ENCODE results near the gene MYORG.
"Not testable (repeated sequence)": the region's sequence is repeated elsewhere in the genome, so short reads cannot be mapped to it uniquely, and the experiment has no call there.

MYORG gene

DNA sequence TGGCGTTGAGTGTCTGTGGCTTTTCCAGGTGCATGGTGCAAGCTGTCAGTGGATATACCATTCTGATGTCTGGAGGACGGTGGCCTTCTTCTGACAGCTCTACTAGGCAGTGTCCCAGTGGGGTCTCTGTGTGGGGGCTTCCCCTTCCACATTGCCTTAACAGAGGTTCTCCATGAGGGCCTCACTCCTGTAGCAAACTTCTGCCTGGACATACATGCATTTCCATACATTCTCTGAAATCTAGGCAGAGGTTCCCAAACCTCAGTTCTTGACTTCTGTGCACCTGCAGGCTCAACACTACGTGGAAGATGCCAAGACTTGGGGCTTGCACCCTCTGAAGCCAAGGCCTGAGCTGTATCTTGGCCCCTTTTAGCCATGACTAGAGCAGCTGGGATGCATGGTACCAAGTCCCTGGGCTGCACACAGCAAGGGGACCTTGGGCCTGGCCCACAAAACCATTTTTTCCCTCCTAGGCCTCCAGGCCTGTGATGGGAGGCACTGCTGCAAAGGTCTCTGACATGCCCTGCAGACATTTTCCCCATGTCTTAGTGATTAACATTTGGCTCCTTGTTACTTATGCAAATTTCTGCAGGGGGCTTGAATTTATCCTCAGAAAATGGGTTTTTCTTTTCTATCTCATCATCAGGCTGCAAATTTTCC is 8.8 kb downstream of the MYORG start:
- not testable (repeated sequence) for DNase-seq

DNA sequence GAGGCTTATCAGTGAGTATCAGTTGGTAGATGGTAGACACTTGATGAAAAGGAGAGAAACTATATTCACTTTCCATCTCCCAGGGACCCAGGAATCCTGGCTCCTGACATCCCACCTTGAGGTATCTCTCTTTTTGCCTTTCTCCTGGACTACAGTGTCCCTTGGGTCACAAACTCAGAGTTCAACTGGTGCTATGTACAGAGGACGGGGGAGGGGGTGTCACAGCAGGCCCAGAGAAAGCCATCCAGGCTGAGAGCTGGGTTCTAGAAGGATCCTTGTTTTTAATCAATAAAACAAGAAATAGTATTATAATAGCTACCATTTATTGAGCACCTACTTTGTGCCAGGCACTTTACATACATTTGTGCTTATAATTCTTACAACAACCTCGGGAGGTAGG is 10.3 kb downstream of the MYORG start:
- no peak for DNase-seq

- no peak for DNase-seq
Measured at GRCh38 chr9:34365282-34365681, 11.4 kb downstream of the MYORG start.

- DNase-seq: no peak
Measured at GRCh38 chr9:34363619-34364351, 12.9 kb downstream of the MYORG start.

- no peak for DNase-seq
Measured at GRCh38 chr9:34362614-34363214, 14.0 kb downstream of the MYORG start.

- DNase-seq: not testable (repeated sequence)
Measured at GRCh38 chr9:34352957-34353356, 23.7 kb downstream of the MYORG start.

DNA sequence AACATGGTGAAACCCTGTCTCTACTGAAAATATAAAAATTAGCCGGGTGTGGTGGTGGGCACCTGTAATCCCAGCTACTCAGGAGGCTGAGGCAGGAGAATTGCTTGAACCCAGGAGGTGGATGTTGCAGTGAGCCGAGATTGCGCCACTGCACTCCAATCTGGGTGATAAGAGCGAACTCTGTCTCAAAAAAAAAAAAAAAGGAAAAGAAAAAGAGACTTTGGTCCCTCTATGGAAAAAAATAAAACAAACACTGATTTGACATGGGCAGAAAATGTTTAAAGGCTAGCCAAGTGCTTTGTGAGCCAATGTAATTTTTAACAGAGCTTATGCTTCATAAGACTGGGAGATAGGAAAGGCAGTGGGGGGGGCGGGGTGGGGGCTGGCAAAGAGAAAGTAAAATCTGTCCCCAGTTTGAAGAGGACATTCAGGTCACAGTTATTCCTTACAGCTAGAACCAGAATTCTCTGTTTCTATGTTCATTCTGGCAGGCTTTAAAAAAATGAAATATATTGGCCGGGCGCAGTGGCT is 24.5 kb downstream of the MYORG start:
- not testable (repeated sequence) for DNase-seq

DNA sequence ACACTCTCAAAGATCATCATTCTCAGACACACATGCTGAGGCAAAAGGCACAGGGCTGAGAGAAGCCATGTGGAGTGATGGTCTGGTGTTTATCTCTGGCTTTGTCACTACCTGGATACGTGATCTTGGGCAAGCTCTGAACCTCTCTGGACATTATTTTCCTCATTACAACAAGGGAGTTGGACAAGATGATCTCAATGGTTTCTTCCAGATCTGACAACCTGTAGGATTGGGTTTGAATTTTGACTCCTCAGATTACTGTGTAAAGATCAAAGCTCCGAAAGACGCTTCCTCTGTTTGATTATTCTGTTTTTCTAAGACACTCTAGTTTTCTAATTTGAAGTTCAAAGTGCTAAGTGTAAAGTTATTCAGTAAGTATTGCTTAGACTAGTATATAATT is 27.4 kb downstream of the MYORG start:
- no peak for DNase-seq

DNA sequence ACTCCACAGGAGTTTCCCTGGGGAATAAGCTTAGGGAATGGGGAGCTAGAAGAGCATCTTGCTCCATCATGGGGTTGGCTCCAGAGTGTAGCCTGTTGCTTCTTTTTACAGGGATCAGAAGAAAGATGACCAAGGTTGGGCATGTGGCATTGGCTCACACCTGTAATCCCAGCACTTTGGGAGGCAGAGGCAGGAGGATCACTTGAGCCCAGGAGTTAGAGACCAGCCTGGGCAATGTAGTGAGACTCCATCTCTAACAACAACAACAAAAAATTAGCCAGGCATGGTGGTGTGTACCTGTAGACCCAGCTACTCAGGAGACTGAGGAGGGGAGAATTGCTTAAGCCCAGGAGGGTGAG is 28.9 kb downstream of the MYORG start:
- DNase-seq: no peak

DNA sequence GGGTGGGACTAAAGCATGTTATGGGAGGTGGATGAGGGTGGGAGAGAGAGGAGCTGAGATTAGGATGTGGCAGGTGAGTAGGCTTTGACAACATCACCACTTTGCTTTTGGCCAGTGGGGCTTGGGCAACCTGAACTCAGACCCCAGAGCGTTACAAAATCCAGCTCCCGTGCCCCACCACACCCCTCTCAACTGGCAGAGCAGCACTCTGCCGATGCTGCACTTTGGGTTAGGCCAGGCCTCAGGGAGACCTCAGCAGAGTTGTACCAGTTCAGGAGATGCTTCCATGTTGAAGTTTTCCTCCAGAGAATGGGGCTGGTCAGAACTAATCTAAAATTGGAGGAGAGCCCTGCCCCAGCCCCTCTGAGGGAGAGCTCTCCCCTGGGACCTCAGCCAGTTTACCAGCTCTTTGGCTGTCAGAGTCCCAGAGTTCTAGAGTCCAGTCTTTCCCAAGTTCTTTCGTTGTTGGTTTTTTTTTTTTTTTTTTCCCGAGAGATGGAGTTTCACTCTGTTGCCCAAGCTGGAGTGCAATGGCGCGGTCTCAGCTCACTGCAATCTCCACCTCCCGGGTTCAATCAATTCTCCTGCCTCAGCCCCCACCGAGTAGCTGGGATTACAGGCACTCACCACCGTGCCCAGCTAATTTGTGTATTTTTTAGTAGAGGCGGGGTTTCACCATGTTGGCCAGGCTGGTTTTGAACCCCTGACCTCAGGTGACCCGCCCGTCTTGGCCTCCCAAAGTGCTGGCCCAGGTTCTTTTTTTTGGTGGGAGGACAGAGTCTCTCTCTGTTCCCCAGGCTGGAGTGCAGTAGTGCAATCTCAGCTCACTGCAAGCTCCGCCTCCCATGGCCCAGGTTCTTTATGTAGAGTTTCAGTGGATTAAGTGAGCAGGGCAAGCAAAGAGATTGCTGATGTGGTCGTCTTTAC is 29.6 kb downstream of the MYORG start:
- no peak for DNase-seq

- DNase-seq: no peak
Measured at GRCh38 chr9:34343605-34344004, 33.1 kb downstream of the MYORG start.

DNA sequence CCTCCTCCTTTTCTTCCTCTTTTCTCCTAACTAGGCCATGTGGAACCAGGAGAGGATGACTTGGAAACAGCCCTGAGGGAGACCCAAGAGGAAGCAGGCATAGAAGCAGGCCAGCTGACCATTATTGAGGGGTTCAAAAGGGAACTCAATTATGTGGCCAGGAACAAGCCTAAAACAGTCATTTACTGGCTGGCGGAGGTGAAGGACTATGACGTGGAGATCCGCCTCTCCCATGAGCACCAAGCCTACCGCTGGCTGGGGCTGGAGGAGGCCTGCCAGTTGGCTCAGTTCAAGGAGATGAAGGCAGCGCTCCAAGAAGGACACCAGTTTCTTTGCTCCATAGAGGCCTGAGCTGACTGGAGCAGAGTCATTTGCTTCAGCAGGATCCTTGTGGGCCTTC is 33.6 kb downstream of the MYORG start:
- no peak for DNase-seq

- no peak for DNase-seq
Measured at GRCh38 chr9:34341659-34342295, 34.9 kb downstream of the MYORG start.

DNA sequence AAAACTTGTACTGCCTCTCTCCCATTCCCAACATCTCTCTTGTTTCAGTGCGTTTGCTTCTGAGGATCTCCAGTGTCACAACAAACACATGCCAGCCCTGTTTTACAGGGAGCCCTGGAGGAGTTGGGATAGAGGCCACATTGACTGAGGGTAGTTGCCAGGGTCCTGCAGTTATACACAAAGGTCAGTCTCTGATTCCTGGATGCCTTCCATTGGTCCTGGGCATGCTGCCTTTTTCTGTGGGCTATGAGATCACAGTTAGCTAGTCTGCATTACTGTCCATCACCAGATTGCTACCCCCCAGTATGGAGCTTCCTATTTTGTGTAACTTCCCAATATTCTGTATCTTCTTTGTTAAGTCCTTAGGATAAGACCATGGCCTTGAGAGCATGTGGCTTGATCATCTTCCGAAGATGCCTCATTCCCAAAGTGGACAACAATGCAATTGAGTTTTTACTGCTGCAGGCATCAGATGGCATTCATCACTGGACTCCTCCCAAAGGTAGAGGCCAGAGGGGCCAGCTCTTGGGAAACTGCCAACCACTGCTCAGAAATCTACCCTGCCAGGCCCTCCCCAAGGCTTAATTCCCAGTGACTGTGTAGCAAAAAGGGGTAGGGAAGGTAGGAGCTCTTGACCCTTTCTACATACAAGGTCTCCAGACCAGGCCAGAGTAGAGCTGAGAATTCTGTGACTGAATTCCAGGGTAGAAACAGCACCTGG is 37.9 kb downstream of the MYORG start:
- DNase-seq: no peak

DNA sequence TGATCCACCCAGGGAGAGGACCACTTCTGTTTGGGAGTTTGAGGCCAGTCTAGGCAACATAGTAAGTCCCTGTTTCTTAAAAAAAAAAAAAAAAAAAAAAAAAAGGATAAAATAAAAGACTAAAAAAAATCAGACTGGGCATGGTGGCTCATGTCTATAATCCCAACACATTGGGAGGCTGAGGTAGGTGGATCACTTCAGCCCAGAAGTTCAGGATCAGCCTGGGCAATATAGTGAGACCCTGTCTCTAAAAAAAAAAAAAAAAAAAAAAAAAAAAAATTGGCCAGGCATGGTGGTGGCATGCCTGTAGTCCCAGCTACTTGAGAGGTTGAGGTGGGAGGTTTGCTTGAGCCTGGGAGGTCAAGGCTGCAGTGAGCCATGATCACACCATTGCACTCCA is 38.6 kb downstream of the MYORG start:
- DNase-seq: not testable (repeated sequence)

DNA sequence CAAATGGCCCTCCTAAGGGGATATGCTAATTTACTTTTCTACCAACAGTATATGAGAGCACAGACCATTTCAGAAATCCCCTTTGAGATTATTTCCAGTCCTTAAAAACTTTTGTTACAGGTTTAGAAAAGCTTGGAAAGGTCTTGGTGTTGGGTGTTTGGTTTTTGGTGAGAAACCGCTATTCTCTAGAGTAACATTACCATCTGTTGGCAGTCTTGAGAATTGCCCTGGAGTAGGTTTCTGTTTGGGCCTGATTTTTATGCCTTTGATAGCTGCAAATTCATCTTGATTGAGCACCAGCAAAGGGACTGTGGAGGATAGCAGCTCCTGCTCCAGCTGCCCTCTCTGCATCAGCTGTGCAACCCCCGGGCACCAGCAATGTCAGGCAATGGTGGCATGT is 39.3 kb downstream of the MYORG start:
- no peak for DNase-seq

DNA sequence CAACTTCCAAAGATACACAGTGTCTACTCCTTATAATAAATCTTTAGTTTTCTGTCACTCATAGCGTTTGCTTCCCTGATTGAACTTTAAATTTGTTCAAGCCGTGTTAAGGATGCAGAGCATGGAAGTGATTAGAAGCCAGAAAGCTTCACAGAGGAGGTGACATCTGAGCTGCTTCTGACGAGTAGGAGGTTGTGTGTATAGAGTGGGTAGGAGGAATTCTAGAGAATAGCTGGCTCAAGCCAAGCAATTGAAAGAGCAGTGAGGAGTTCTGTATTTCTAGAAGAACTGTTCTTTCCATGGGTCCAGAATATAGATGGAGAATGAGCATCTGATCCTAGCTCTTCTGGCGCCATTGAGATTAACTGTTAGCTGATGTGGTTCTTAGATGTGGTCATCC is 41.3 kb downstream of the MYORG start:
- DNase-seq: no peak

GRCh38 chr9:34334916-34335315 is 41.8 kb downstream of the MYORG start:
- DNase-seq: no peak

GRCh38 chr9:34334337-34334824 is 42.3 kb downstream of the MYORG start:
- DNase-seq: no peak

DNA sequence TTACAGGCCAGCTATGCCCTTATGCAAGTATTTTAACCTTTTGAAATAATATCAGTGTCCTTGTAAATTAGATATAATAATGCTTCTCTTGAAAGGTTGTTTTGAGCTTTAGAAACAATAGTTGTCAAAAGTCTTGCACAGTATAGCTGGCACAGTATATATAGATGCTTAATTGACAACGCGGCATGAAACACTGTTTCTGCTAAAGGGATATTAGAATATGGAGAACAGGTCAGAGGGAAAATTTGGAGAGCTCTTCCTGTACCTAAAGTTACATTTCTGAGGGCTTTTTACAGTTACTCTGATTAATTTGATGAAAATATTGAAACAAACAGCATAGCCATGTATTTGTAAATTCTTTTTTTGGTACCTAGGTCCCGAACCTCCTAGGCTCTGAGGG is 42.9 kb downstream of the MYORG start:
- no peak for DNase-seq
